Measurements from ENCODE around the gene PLD6.
A peak's percentile ranks its signal among the peaks of the same experiment; 100 is the strongest.
"Not testable (repeated sequence)": the region's sequence is repeated elsewhere in the genome, so short reads cannot be mapped to it uniquely, and the experiment has no call there.

The PLD6 gene, protein sequence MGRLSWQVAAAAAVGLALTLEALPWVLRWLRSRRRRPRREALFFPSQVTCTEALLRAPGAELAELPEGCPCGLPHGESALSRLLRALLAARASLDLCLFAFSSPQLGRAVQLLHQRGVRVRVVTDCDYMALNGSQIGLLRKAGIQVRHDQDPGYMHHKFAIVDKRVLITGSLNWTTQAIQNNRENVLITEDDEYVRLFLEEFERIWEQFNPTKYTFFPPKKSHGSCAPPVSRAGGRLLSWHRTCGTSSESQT

DNA sequence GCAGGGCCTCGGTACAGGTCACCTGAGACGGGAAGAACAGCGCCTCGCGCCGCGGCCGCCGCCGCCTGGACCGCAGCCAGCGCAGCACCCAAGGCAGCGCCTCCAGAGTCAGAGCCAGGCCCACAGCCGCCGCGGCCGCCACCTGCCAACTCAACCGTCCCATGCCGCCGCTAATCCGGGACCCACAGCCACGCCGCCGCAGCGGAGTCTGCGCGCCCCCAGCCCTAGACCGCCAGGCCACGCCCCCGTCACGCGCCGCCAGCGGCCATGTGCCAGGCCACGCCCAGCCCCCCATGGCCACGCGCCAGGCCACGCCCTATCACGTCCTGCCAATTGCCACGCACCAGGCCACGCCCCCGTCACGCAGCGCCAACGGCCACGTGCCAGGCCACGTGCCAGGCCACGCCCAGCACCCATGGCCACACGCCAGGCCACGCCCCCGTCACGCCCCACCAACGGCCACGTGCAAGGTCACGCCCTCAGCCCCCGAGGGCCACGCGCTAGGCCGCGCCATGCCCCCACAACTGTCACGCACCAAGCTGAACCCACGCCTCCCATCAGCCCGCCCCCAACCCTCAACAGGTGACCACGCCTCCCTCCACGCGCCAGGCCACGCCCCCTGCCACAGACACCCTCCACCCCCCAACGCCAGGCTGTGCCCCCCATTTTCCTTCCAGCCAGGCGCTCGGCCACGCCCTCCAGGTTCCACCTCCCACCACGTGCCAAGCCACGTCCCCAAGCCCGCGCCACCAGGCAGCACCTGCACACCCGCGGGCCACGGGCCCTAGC lies at the start of gene PLD6:
PLD6 (minus strand) TSS at position 210 of the 789 bp plus-strand sequence; CDS start at position 163, 47 bp downstream.
- DNase-seq, result peak; percentile 81

DNA sequence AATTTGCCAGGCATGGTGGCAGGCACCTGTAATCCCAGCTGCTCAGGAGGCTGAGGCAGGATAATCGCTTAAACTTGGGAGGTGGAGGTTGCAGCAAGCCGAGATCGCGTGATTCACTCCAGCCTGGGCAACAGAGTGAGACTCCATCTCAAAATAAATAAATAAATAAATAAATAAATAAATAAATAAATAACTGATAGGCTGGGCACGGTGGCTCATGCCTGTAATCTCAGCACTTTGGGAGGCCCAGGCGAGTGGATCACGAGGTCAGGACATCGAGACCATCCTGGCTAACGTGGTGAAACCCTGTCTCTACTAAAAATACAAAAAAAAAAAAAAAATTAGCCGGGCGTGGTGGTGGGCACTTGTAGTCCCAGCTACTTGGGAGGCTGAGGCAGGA lies 49.6 kb upstream of the PLD6 start:
- DNase-seq, result not testable (repeated sequence)

GRCh38 chr17:17254036-17254435 lies 47.9 kb upstream of the PLD6 start:
- DNase-seq, result peak; percentile 80

GRCh38 chr17:17253406-17253805 lies 47.3 kb upstream of the PLD6 start:
- no peak for DNase-seq

GRCh38 chr17:17252149-17252661 lies 46.1 kb upstream of the PLD6 start:
- DNase-seq, result no peak

- DNase-seq, result no peak
Measured at GRCh38 chr17:17246879-17247278, 40.7 kb upstream of the PLD6 start.

GRCh38 chr17:17243163-17243562 lies 37.0 kb upstream of the PLD6 start:
- no peak for DNase-seq

DNA sequence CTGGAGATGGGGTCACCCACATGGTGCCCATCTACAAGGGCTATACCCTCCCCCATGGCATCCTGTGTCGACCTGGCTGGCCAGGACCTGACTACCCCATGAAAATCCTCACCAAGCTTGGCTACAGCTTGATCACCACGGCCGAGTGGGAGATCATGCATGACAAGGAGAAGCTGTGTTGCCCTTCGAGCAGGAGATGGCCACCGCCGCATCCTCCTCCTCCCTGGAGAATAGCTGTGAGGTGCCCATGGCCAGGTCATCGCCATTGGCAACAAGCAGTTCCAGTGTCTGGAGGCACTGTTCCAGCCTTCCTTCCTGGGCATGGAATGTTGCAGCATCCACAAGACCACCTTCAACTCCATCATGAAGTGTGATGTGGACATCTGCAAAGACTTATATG lies 36.1 kb upstream of the PLD6 start:
- DNase-seq, result no peak

DNA sequence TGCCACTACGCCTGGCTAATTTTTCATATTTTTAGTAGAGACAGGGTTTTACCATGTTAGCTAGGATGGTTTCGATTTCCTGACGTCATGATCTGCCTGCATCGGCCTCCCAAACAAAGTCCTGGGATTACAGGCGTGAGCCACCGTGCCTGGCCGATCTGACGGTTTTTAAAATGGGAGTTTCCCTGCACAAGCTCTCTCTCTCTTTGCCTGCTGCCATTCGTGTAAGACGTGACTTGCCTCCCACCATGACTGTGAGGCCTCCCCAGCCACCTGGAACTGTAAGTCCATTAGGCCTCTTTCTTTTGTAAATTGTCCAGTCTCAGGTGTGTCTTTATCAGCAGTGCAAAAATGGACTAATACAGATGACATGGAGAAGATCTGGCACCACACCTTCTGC lies 35.5 kb upstream of the PLD6 start:
- DNase-seq, result no peak

GRCh38 chr17:17239832-17240231 lies 33.7 kb upstream of the PLD6 start:
- no peak for DNase-seq

- peak; percentile 96 for DNase-seq
Measured at GRCh38 chr17:17237026-17237799, 31.1 kb upstream of the PLD6 start, which contains the start of gene FLCN. Gene FLCN, minus strand, starts transcription at chr17:17237168. Its CDS starts 9,031 bp downstream, at chr17:17228137.

DNA sequence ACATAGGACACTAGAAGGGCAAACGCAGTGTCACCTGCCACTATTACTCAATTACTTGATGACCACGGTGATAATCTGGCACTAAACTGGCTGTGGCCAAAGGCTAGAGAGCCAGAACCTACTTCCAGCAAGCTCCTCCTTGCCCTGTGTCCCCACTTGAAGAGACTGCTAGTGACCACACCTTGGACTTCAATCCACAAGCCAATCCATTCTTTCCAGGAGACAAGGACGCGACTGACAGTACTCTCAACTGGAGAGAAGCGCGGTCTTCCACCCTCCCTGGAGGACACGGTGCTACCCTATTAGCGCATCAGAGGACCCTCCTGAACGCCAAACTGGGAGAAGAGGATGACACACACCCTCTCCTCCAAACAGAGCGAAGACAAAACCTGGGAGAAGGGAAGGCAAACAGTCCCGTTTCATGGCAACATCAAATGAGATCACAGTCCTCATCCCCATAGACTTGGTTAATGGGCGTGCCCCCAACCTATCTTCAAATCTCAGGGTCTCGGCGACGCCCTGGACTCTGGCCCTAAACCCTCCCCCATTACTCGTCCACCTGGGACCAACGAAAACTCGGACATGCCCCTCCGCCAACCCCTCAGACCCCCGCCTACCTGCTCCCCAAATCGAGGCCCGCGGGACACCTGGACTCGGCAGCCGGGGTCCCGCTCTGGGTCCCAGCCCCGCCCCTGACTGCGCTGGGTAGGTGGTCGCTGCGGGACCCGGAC lies 30.3 kb upstream of the PLD6 start:
- peak; percentile 19 for DNase-seq

GRCh38 chr17:17235212-17236174 lies 29.4 kb upstream of the PLD6 start:
- DNase-seq, result peak; percentile 35

DNA sequence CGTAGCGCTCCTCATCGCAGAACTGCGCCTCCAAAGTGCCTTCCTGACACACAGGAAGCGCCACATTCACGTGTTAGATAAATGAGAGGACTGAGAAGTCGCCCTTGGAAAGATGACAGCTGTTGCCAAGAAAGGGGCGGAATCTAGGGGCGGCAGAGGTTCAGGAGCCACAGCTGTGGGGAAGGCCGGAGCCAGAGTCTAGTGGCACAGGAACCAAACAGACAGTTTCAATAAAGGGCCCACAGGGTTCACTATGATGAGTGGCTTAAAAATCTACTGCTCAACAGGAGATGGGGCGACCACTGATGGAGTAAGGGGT lies 26.1 kb upstream of the PLD6 start:
- no peak for DNase-seq

DNA sequence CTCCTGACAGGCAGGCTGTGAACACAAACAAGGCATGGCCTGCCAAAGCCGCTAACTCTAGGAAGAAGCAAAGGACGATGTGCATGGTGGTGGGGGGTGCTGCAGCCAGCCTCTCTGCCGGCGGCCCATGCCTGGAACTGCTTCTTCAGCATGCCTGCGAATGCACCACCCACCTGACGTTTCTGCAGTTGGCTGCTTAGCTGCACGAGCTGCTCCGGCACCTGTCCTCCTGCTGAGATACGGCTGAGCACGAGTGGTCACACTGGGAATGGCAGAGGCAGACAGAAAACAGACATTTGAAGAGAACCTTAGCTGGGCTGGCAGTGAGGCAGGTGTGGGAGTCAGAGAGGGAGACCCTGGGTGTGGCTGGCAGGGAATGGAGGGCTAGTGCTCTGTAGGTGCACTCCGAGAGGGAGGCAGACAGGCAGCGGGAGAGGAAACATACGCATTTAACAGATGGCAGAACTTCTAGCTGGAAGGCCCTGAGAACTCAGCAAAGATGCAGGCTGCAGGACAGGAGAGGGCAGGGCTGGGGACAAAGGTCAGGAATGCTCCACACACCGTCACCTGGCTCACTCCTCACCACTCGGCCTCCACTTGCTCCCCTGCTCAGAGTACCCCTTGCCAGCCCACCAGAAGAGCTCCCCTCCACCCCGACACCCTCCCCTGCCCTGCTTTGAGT lies 25.6 kb upstream of the PLD6 start:
- no peak for DNase-seq

GRCh38 chr17:17229416-17230384 lies 23.6 kb upstream of the PLD6 start:
- DNase-seq, result no peak

GRCh38 chr17:17228521-17229279 lies 22.6 kb upstream of the PLD6 start:
- no peak for DNase-seq

DNA sequence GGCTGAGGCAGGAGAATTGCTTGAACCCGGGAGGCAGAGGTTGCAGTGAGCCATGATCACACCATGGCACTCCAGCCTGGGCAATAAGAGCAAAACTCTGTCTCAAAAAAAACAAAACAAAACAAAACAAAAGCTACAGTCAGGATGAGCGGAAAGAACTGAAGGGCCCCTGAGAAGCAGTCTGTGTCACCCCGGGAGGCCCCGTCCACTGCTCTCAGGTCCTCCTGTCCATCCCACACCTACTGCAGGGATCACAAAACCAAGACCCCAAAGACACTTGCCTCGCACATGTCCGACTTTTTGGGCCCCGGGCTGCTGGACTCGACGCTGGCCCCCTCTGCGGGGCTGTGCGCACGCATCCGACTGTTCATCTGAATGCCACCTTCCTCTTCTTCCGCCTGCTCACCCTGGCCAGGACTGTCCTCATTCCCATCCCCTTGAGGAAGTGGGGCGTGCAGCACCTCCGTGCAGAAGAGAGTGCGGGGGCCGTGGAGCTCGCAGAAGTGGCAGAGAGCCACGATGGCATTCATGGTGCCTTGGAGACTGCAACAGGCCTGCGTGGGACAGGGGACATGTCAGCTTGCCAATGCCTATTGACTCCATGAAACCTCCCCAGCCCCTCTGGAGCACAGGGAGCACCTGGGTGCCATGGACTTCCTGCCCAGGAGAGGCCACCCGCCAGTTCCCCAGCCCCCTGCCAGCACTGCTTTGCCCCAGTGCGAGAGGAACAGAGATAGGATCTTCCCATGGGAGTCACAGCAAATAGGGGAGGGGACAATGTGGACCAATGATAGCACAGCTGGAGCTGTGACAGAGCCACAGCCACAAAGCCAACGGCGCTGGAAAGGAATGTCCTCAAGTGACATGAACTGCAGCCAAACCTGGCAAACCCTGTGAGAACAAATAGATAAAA lies 21.7 kb upstream of the PLD6 start:
- DNase-seq, result no peak
